Peyer's patch (tissue), 4 donors: ENCODE measurements around the gene ZNF578. TPM values are rescaled to one million over a fixed set of nuclear protein-coding genes. Genes with fewer than 3 reads are reported as not detected.
"Not testable (repeated sequence)": the region's sequence is repeated elsewhere in the genome, so short reads cannot be mapped to it uniquely, and the experiment has no call there.

Experiments used
- DNase-seq, 3 donors: peaks; one replicate each; pipeline ENCODE4 v3.0.0-alpha.2; 2017 to 2019
- H3K27ac ChIP-seq, 4 donors: fragments of 200-600 bp; sonication (generic); one replicate each; pipeline ENCODE4 v1.5.1; 2016 to 2019
- H3K27me3 ChIP-seq, 2 donors: fragments of 200-600 bp; sonication (generic); one replicate each; pipeline ENCODE4 v1.5.1; 2019
- H3K36me3 ChIP-seq, 3 donors: fragments of 200-600 bp; sonication (generic); one replicate each; pipeline ENCODE4 v1.5.1; 2016 to 2019
- H3K4me1 ChIP-seq, 4 donors: fragments of 200-600 bp; sonication (generic); one replicate each; pipeline ENCODE4 v1.5.1; 2016 to 2019
- H3K4me3 ChIP-seq, 4 donors: fragments of 200-600 bp; sonication (generic); 1 replicate in 3 of 4; 2 replicates in 1 of 4; pipeline ENCODE4 v1.5.1; 2016 to 2019; ENCODE audit warnings: mild to moderate bottlenecking in 1 of 4
- H3K9me3 ChIP-seq, 4 donors: fragments of 200-600 bp; sonication (generic); one replicate each; pipeline ENCODE4 v1.5.1; 2016 to 2019; ENCODE audit warnings: mild to moderate bottlenecking in 1 of 4
- CTCF ChIP-seq, 6 experiments: fragments of 450-650 bp in 4 of 6; fragments of 200-600 bp in 2 of 6; sonication (generic) in 1 of 6; IDR thresholded peaks; one replicate each; pipeline ENCODE4 v1.5.1; 2017 to 2019; ENCODE audit warnings: antibody characterized with exemption in 6 of 6, mild to moderate bottlenecking in 3 of 6, moderate library complexity in 1 of 6
- POLR2A ChIP-seq, 2 donors: fragments of 450-650 bp; IDR thresholded peaks; one replicate each; pipeline ENCODE4 v1.5.1; 2017; ENCODE audit warnings: antibody characterized with exemption in 2 of 2, mild to moderate bottlenecking in 2 of 2, moderate library complexity in 2 of 2
- total RNA-seq, 4 donors: library from RNA; depleted of rRNA; stranded (reverse); fragments of >200 nt; gene quantifications; one replicate each; pipeline ENCODE4 v1.1.0, GENCODE V29; 2016

ZNF578 gene
- total RNA-seq, 4 donors from 2014 or later: 0.40 to 0.53 TPM; not detected in 2

- H3K4me3 ChIP-seq: no peak overlapping the region
- H3K4me1 ChIP-seq: no peaks in the 10 kb centered on the region
- peaks cover 0 to 63% (median 11%) of the 10 kb centered on the region in 4 donors for H3K9me3 ChIP-seq
- DNase-seq: no peak
- no peaks in the 10 kb centered on the region for H3K36me3 ChIP-seq
- H3K27ac ChIP-seq: no peak overlapping the region
- TF ChIP-seq POLR2A (IDR thresholded peaks at IDR 0.05) (no peak), CTCF (IDR thresholded peaks at IDR 0.05) (no peak)
- H3K27me3 ChIP-seq: no peaks in the 10 kb centered on the region
Observed at GRCh38 chr19:52492201-52492993, 39.0 kb downstream of the ZNF578 start.

GRCh38 chr19:52492994-52493470, 39.7 kb downstream of the ZNF578 start:
- DNase-seq: no peak
- Histone ChIP-seq H3K4me1 (no peaks in the 10 kb centered on the region), H3K27me3 (no peaks in the 10 kb centered on the region), H3K27ac (no peak overlapping the region), H3K36me3 (no peaks in the 10 kb centered on the region), H3K4me3 (no peak overlapping the region), H3K9me3 (peaks cover 0 to 57% (median 8%) of the 10 kb centered on the region in 4 donors)
- no peak for TF ChIP-seq CTCF (IDR thresholded peaks at IDR 0.05)
- no peak for TF ChIP-seq POLR2A (IDR thresholded peaks at IDR 0.05)

GRCh38 chr19:52494518-52494917, 41.2 kb downstream of the ZNF578 start:
- no peaks in the 10 kb centered on the region for H3K36me3 ChIP-seq
- no peak for DNase-seq
- H3K9me3 ChIP-seq: peaks cover 0 to 48% (median 9%) of the 10 kb centered on the region in 4 donors
- no peaks in the 10 kb centered on the region for H3K27me3 ChIP-seq
- TF ChIP-seq CTCF (IDR thresholded peaks at IDR 0.05) (no peak), POLR2A (IDR thresholded peaks at IDR 0.05) (no peak)
- H3K4me3 ChIP-seq: no peak overlapping the region
- H3K27ac ChIP-seq: no peak overlapping the region
- no peaks in the 10 kb centered on the region for H3K4me1 ChIP-seq

- Histone ChIP-seq H3K36me3 (peaks cover 0 to 5% (median 0%) of the 10 kb centered on the region in 3 donors), H3K4me1 (no peaks in the 10 kb centered on the region), H3K27me3 (no peaks in the 10 kb centered on the region), H3K9me3 (peaks cover 0 to 26% (median 3%) of the 10 kb centered on the region in 4 donors), H3K4me3 (no peak overlapping the region), H3K27ac (no peak overlapping the region)
- TF ChIP-seq CTCF (IDR thresholded peaks at IDR 0.05) (no peak), POLR2A (IDR thresholded peaks at IDR 0.05) (no peak)
- no peak for DNase-seq
Observed at GRCh38 chr19:52498571-52498970, 45.2 kb downstream of the ZNF578 start.

GRCh38 chr19:52500474-52500873, 47.1 kb downstream of the ZNF578 start:
- H3K4me1 ChIP-seq, H3K36me3 ChIP-seq, H3K27me3 ChIP-seq, DNase-seq, H3K27ac ChIP-seq, H3K4me3 ChIP-seq: not testable (repeated sequence)
- H3K9me3 ChIP-seq: peaks cover 0 to 16% (median 2%) of the 10 kb centered on the region in 4 donors

- not testable (repeated sequence) for DNase-seq, H3K4me1 ChIP-seq, H3K4me3 ChIP-seq, H3K36me3 ChIP-seq, H3K27me3 ChIP-seq, H3K27ac ChIP-seq
- peaks cover 0 to 15% (median 2%) of the 10 kb centered on the region in 4 donors for H3K9me3 ChIP-seq
Observed at GRCh38 chr19:52500991-52501390, 47.6 kb downstream of the ZNF578 start.
